UCSD-AML1 (cell line): ENCODE results near the gene ZNF592.

Experiments
- DNase-seq: peaks from one replicate; lab custom pipeline; 2025; ENCODE audit not compliant: unreplicated experiment; lab: John Stamatoyannopoulos, UW

Gene ZNF592

DNA sequence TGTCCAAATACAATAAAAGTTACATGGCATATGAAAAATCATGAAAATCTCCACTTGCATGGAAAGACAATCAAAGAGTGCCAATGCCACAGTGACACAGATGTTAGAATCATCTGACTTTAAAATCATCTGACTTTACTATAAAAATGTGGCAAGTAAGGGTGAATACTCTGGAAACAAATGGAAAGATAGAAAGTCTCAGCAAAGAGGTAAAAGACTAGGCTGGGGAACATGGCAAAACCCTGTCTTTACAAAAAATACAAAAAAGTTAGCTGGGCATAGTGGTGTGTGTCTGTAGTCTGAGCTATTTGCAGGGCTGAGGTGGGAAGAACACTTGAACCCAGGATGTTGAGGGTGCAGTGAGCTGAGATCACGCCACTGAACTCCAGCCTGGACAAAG lies 97.9 kb downstream of the ZNF592 start:
- DNase-seq, result no peak

DNA sequence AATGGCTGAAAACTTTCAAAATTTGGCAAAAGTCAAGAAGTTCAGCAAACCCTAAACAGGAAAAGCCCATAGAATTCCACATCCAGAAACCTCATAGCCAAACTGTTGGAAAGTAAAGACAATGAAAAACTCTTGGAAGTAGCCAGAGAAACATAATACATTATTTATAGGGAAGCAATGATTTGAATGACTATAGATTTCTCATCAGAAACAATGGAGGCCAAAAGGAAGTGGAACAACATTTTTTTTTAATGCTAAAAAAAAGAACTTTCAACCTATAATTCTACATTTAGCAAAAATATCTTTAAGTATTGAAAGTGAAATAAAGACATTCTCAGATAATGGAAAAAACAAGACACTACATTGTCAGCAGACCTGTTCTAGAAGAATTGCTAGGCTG lies 99.0 kb downstream of the ZNF592 start:
- no peak for DNase-seq

DNA sequence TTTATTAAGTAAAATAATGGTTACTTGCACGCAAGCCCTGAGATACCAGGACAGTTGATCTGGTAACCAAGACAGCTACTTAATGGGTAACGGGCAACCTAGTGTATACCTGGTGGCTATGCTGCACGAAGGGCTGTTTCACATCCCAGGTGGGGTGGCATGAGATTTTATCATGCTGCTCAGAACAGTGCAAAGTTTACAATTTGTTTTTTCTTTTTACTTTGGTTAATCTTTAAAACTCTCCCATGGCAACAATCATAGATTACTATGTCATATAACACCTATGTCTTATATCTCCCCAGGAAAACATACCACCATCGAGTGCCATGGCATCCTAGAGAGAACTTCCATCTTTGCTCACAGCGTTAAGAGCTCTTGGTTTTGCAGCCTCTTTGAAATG lies 103.8 kb downstream of the ZNF592 start:
- no peak for DNase-seq

DNA sequence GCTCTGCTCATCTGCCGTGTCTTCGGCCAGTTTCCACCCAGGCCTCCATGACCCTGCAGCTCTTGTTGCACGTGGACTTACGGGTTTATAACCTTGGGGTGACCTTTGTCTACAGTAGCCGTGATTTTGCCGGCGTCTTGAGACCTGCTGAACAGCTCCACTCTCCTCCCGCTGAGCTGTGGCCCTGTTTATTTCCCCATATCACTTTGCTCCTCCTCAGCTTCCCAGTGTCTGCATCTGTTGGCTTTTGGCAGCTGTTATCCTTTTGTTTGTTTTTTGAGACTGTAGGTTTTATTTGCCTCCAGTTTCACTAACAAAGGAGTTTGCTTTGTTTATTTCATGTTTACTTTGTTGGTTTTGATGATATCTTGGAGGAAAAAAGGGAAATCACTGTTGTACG lies 106.7 kb downstream of the ZNF592 start:
- no peak for DNase-seq

DNA sequence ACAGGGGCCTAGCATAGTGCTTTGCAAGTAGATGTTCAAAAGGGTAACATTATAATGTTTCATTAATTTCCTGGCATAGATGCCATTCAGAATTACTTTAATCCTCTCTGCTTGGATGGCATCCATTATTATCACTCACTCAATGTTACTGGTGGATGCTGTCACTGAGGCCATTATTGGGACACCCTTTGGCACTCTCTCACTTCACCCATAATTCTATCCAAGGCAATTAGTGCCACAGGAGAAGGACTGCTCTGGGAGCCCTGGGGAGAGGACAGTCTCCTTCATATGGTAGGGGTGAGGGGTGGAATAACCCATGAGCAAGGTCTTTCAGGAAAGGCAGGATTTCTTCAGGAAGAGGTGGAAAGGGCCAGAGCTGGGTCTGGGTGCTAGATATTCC lies 107.4 kb downstream of the ZNF592 start:
- DNase-seq, result no peak
